Erythroblast (primary cell): ENCODE measurements around the gene TIPIN.
"Not testable (repeated sequence)": the region's sequence is repeated elsewhere in the genome, so short reads cannot be mapped to it uniquely, and the experiment has no call there.

Experiments
- DNase-seq, 2 experiments: peaks; one replicate each; lab custom pipeline; 2025; lab: John Stamatoyannopoulos, UW
- GATA1 ChIP-seq: IDR thresholded peaks from 2 replicates; pipeline ENCODE4 v1.6.1; 2011; ENCODE audit warnings: low read depth, mild to moderate bottlenecking, control low read depth, low read length, moderate library complexity
- POLR2A ChIP-seq: IDR thresholded peaks from 2 replicates; pipeline ENCODE4 v1.6.1; 2011; ENCODE audit warnings: mild to moderate bottlenecking, low read length

Gene TIPIN, protein sequence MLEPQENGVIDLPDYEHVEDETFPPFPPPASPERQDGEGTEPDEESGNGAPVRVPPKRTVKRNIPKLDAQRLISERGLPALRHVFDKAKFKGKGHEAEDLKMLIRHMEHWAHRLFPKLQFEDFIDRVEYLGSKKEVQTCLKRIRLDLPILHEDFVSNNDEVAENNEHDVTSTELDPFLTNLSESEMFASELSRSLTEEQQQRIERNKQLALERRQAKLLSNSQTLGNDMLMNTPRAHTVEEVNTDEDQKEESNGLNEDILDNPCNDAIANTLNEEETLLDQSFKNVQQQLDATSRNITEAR

DNA sequence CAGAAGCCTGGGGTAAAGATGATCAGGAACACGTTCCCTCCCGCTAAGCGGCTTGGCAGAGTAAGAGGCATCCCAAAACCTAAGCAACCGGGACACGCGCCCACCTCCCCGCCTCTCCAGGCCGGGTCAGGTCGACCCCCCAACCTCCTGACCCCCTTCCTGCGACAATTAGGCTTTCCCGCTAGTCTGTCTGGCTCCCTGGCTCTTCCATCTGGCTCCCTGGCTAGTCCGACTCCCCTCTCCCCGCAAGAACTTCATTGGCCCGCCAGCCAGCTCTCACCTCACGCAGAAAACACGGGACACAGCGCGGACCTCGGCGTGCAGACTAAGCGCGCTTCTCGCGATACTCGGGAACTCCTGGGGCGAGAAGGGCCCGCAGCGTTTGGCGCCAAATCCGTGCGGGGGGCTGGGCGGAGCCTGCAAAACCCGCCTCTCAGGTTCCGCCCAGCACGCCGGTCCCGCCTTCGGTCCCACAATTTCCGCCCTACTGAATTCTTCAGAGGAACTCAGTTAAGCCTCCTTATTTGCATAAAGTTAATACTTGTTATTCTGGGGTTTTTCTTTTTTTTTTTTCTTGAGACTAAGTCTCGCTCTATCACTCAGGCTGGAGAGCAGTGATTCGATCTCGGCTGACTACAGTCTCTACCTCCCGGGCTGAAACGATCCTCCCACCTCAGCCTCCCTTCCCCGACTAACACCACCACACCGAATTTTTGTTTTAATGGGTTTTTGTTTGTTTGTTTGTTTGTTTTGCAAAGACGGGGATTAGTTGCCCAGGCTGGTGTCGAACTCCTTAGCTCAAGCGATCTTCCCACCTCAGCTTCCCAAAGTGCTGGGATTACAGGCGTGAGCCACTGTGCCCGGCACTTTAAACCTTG, at the start of gene TIPIN:
TSS of gene TIPIN (minus strand) at position 327 of the 878 bp plus-strand sequence. CDS start 3,738 bp downstream, outside the sequence.
- TF ChIP-seq POLR2A (peak; percentile 84), GATA1 (no peak)
- peak; percentile 97 to 98 for DNase-seq

DNA sequence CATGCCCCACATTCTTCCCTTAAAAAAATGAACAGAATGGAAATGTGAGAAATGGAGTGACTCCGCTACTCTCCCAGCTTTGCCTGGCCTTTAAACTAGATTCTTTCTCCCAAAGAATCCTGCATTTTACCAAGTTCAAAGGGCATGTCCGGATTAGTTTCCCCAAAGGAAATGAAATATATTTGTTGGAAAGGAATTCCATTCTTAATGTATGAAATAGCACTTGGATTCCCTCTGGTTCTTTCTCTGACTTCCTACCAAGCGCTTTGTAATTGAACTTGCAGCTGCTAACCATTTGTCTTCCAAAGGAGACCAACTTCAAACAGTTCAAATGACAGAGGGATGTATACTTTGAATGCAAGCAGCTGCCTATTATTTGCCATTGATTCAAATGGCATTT, 49.1 kb upstream of the TIPIN start:
- no peak for TF ChIP-seq POLR2A
- no peak for TF ChIP-seq GATA1
- DNase-seq, result no peak

GRCh38 chr15:66405007-66405406, 48.5 kb upstream of the TIPIN start:
- DNase-seq, result no peak
- no peak for TF ChIP-seq GATA1
- no peak for TF ChIP-seq POLR2A

- TF ChIP-seq GATA1, result no peak
- TF ChIP-seq POLR2A, result no peak
- no peak for DNase-seq
Observed at GRCh38 chr15:66404532-66404931, 48.0 kb upstream of the TIPIN start.

DNA sequence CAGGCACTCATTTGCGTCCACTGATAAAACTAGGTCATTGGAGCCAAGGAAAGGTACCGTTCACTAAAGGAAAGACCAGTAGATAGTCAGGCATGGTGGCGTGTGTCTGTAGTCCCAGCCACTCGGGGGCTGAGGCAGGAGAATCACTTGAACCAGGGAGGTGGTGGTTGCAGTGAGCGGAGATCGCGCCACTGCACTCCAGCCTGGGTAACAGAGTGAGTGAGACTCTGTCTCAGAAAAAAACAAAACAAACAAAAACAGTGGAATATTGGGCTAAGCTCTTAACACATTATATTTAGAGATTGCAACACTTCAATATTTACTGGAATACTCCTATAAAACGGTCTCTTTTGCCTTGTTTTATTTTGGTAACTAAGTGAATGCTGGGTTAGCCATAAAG, 47.6 kb upstream of the TIPIN start:
- DNase-seq, result no peak
- TF ChIP-seq GATA1 (no peak), POLR2A (no peak)

- no peak for DNase-seq
Observed at GRCh38 chr15:66403323-66403722, 46.8 kb upstream of the TIPIN start.

GRCh38 chr15:66402761-66403284, 46.3 kb upstream of the TIPIN start:
- DNase-seq, result no peak
- TF ChIP-seq GATA1 (no peak), POLR2A (no peak)

More at GRCh38 chr15:66403323-66403722, 46.8 kb upstream of the TIPIN start:
- no peak for TF ChIP-seq GATA1
- no peak for TF ChIP-seq POLR2A

DNA sequence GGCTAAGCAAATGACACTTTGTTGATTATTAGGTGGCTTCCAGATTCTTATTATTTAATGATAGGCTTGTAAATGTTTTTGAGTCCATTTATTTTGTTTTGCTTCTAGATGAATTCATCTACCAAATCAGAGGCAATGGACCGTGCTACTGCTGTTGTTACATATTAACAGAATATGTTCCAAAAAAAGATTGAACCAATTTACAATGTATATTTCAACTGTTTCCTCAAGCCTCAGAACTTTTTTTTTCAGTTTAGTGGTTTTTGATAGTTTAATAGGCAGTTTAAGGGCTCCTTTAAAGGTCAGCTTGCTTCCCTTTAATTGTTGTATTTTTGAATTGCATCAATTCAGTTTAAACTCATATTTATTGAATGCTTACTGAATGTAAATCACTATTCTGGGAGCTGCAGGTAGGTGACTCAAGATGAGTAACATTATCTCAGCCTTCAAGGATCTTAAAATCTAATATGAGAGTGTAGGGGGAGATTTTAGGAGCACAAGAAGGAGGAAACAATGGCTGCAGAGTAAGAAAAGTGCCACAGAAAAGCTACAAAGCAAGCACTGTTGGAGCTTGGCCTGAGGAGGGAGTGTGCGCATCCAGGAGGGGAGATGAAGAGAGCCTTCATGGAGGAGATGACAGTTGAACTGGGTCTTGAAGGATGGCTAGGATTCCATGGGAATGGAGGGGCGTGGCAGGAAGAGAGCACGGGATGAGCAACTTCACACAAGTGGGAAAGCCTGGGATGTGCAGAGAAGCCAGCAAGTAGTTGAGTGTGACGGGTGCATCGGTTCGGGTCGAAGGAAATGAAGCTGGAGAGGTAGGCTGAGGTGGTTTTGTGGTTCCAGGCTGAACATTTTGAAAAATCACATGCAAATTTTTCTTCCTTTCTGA, 44.9 kb upstream of the TIPIN start:
- DNase-seq, result no peak
- TF ChIP-seq GATA1 (no peak), POLR2A (no peak)

GRCh38 chr15:66400351-66400774, 43.9 kb upstream of the TIPIN start:
- no peak for DNase-seq
- TF ChIP-seq GATA1 (no peak), POLR2A (no peak)

DNA sequence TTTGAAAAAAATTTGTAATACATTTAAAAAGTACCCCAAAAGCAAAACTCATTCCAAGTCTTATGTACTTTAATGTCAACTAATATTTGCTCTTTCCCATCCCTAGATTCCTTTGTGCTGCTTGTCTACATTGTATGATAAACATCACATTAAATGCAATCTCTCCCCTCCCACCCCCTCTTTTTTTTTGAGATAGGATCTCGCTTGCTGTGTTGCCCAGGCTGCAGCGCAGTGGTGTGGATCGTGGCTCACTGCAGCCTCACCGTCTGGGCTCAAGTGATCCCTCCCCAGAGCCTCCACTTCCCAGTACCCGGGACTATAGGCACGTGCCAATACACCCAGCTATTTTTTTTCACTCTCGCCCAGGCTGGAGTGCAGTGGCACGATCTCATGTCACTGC, 42.8 kb upstream of the TIPIN start:
- no peak for TF ChIP-seq POLR2A
- TF ChIP-seq GATA1, result no peak
- peak in 1 of 2 experiments; percentile 9 for DNase-seq

- TF ChIP-seq POLR2A, result no peak
- no peak for TF ChIP-seq GATA1
Observed at GRCh38 chr15:66394915-66395314, 38.4 kb upstream of the TIPIN start.

DNA sequence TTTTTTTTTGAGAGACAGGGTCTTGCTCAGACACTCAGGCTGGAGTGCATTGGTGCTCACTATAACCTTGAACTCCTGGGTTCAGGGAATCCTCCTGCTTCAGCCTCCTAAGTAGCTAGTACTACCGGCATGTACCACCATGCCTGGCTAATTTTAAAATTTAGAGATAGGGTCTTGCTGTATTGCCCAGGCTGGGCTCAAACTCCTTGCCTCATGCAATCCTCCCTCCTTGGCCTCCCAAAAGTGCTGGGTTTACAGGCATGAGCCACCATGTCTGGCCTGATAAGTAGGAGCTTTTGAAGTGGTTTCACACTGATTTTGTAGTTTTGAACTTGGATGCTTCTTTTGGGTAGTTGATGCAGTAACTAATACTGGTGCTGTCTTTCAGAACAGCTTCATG, 38.0 kb upstream of the TIPIN start:
- TF ChIP-seq GATA1 (no peak), POLR2A (no peak)
- DNase-seq, result no peak

More at GRCh38 chr15:66394915-66395314, 38.4 kb upstream of the TIPIN start:
- DNase-seq, result peak; percentile 48 to 74

DNA sequence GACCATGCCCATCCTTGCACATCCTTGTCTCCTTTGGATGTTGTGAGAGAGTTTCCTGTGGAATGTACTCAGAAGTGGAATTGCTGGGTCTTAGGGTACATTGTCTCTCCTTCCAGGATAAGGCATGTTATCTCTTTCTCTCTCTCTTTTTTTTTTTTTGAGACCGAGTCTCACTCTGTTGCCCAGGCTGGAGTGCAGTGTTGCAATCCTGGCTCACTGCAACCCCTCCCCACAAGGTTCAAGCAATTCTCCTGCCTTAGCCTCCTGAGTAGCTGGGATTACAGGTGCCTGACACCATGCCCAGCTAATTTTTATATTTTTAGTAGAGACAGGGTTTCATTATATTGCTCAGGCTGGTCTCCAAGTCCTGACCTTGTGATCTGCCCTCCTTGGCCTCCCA, 36.6 kb upstream of the TIPIN start:
- not testable (repeated sequence) for DNase-seq
